Measurements from ENCODE around the gene CENPV. TPM values are rescaled to one million over a fixed set of nuclear protein-coding genes. Genes with fewer than 3 reads are reported as not detected.
"Not testable (repeated sequence)": the region's sequence is repeated elsewhere in the genome, so short reads cannot be mapped to it uniquely, and the experiment has no call there.

The CENPV gene
- total RNA-seq: 1 to 10 TPM in 3 of 4 donors, under 1 TPM in 1; 0.70 to 3.7 (median 1.8) TPM

DNA sequence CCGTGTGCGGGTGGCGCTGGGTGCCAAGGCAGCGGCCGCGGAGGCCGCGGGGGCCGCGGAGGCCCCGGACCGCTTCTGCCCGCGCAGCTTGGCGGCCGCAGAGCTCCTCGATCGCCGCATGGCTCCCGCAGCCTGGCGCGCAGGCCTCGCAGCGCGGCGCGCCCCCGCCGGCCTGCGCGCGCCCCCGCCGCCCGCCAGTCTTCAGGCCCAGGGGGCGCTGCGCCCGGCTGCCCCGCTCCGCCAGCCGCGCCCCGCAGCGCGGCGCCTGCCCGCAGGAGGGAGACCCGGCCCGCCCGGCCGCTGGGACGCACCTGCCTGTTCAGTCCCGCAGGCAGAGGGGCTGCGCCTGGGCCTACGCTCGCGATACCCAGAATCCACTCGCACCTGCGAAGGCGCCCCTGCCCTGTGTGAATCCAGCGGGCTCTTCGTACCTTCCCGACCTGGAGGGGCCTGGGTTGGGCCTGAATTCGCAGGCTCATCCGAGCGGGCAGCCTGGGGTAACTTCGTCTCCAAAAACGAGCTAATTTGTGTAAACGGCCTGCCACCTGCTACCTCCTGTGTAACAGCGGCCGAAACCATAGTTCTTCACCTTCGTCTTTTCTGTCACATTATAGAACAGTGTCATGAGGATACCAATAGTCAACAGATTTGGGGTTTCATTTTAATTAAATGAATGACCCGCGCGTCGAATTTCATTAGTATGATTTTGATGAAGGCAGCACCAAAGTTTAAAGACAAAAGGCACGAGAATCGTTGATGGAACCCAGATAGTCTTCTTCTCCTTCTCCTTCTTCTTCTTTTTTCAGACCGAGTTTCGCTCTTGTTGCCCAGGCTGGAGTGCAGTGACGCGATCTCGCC, at the start of gene CENPV:
CENPV (minus strand) TSS at position 153 of the 858 bp plus-strand sequence; CDS start at position 120, 33 bp downstream.
- DNase-seq (ENCODE audit: low spot score in 2 of 2): peak; percentile 18 to 67
- H3K27ac ChIP-seq: no peak within 1 kb of the TSS
- peak within 1 kb of the TSS; percentile 77 for H3K4me3 ChIP-seq
- TF ChIP-seq, protein P1, sequence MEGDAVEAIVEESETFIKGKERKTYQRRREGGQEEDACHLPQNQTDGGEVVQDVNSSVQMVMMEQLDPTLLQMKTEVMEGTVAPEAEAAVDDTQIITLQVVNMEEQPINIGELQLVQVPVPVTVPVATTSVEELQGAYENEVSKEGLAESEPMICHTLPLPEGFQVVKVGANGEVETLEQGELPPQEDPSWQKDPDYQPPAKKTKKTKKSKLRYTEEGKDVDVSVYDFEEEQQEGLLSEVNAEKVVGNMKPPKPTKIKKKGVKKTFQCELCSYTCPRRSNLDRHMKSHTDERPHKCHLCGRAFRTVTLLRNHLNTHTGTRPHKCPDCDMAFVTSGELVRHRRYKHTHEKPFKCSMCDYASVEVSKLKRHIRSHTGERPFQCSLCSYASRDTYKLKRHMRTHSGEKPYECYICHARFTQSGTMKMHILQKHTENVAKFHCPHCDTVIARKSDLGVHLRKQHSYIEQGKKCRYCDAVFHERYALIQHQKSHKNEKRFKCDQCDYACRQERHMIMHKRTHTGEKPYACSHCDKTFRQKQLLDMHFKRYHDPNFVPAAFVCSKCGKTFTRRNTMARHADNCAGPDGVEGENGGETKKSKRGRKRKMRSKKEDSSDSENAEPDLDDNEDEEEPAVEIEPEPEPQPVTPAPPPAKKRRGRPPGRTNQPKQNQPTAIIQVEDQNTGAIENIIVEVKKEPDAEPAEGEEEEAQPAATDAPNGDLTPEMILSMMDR (IDR thresholded peaks at IDR 0.05): no peak
- TF ChIP-seq POLR2A (IDR thresholded peaks at IDR 0.05) (peak in 1 of 2 donors; percentile 15), EP300 (IDR thresholded peaks at IDR 0.05) (no peak)
- peaks cover 12% of the 10 kb centered on the region for H3K27me3 ChIP-seq
- peaks cover 6% of the 10 kb centered on the region for H3K36me3 ChIP-seq
- peaks cover 17% of the 10 kb centered on the region for H3K4me1 ChIP-seq
- H3K9me3 ChIP-seq: no peaks in the 10 kb centered on the region
- whole genome bisulfite sequencing: 68% methylated on average over 18 of the region's 83 CpGs

DNA sequence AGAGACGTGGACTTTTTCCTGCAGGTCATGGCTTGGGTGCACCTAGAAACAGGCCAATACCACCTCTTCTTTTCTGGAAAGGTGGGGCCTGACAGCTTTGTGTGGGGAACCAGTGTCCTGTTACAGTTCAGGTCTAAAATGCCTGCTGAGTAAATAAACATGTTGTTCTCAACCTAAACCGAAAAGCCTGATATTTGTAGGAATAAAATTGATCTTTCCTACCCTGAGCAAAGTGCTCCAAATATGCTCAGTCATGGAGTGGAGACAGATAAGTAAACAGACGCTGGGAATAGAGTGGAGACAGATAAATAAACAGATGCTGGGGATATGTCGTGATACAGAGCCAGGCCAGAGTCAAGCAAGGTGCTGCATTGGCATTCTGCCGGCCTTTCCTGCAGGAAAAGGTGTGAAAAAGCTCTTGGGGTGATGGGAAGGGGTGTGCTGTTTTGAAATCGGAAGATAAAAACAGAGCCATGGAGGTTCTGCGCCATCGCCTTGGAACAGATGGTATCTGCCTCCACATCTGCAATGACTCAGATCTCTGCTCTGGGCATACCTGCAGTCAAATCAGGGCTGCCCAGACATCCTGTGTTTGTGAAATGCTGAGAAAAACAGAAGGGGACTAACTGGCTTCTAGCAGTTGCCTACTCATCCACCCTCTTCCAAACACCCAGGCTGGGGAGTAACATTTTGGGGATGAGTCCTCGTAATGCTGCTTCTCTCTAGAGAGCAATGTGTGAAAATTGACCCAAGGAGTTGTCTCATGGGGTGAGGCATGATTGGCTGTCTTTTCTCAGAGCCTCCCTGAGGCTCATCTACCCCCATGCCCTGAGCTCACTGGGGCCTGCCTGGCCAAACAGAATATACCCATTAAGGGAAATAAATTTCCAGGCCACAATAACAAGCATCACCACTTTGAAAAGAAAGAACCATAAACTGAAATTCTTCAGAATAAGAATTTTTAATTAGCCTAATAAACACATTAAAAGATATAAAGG, 45.3 kb upstream of the CENPV start:
- H3K27ac ChIP-seq: no peak overlapping the region
- H3K9me3 ChIP-seq: no peaks in the 10 kb centered on the region
- no peaks in the 10 kb centered on the region for H3K4me1 ChIP-seq
- H3K36me3 ChIP-seq: no peaks in the 10 kb centered on the region
- no peak for DNase-seq (ENCODE audit: low spot score in 2 of 2)
- TF ChIP-seq POLR2AphosphoS5 (IDR thresholded peaks at IDR 0.05) (no peak), EP300 (IDR thresholded peaks at IDR 0.05) (no peak), POLR2A (IDR thresholded peaks at IDR 0.05) (no peak)
- TF ChIP-seq, protein P1 (IDR thresholded peaks at IDR 0.05): no peak
- 51% methylated on average over 9 of the region's 9 CpGs for WGBS
- no peaks in the 10 kb centered on the region for H3K27me3 ChIP-seq
- no peak overlapping the region for H3K4me3 ChIP-seq

DNA sequence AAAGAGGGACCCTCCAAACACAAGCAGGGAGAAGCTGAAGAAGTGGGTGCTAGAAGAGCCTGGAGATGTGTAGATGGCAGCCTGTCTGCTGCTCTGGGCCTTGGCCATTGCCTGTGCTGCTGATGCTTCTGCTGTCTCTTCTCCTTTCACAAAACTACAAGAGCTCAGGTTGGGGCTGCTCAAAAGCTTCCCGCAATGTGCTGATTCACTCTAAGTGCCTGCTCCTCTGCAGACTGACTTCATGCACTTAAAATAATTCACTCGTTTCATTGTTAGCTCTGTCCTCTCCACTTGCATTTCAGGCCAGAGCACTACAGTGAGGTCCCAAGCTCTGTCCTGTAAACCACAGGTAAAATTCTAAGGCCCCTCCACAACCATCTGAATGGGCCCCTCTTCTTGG, 43.4 kb upstream of the CENPV start:
- not testable (repeated sequence) for DNase-seq (ENCODE audit: low spot score in 2 of 2); H3K4me1 ChIP-seq; H3K9me3 ChIP-seq; H3K27ac ChIP-seq; H3K27me3 ChIP-seq; H3K4me3 ChIP-seq; H3K36me3 ChIP-seq
- 84% methylated on average over 2 of the region's 2 CpGs for WGBS

DNA sequence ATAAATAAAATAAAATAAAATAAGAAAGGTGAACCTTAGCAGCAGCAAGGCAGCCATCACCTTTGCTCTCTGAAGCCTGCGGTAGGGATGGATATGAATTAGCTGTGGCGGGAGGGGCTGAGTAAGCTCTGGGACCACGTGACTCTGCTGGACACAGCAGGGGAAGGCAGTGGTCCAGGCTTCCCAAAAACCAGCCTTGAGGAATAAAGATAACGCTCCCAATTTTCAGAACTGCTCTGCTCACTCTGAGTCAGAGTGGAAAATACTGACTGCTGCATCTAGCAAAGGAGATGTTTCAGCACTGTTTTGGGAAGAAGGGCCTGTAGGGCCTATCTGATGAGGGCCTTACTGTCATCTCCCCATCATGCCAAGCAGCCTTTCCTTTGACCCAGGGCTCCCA, 42.6 kb upstream of the CENPV start:
- H3K9me3 ChIP-seq; H3K27me3 ChIP-seq; H3K27ac ChIP-seq; H3K4me1 ChIP-seq; DNase-seq (ENCODE audit: low spot score in 2 of 2); H3K36me3 ChIP-seq; H3K4me3 ChIP-seq: not testable (repeated sequence)
- 74% methylated on average over 4 of the region's 4 CpGs for WGBS

DNA sequence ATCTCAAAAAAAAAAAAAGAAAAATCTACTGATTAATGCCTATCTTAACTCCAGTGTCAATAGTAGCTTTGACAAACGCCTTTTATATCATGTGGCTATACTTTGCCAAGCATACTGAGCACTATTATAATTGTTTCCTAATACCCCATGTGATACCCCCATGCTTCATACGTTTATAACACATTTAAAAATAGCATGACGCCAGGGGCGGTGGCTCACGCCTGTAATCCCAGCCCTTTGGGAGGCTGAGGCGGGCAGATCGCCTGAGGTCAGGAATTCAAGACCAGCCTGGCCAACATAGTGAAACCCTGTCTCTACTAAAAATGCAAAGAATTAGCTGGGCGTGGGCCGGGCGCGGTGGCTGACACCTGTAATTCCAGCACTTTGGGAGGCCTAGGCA, 39.2 kb upstream of the CENPV start:
- not testable (repeated sequence) for H3K9me3 ChIP-seq; H3K4me1 ChIP-seq; H3K4me3 ChIP-seq; DNase-seq (ENCODE audit: low spot score in 2 of 2); H3K27ac ChIP-seq; H3K27me3 ChIP-seq; H3K36me3 ChIP-seq
- WGBS: 90% methylated on average over 11 of the region's 11 CpGs

DNA sequence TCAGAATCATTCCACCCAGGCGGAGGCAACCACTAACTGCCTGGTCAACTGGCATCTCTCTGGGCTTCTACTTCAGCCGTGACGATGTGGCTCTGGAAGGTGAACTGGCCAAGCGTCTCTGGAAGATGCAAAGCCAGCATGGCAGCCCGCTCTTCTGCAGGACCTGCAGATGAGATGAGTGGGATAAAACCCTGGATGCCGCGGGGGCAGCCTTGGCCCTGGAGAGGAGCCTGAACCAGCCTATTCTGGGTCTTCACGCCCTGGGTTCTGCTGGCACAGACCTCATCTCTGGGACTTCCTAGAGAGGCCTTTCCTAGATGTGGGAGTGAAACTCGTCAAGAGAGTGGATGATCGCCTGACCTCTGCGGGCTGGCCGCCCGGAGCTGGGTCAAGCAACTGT, 38.2 kb upstream of the CENPV start:
- Histone ChIP-seq H3K9me3 (no peaks in the 10 kb centered on the region), H3K27ac (no peak overlapping the region), H3K4me3 (no peak overlapping the region), H3K27me3 (no peaks in the 10 kb centered on the region), H3K4me1 (peaks cover 8% of the 10 kb centered on the region), H3K36me3 (no peaks in the 10 kb centered on the region)
- WGBS: 96% methylated on average over 12 of the region's 13 CpGs
- DNase-seq (ENCODE audit: low spot score in 2 of 2): no peak
- TF ChIP-seq EP300 (IDR thresholded peaks at IDR 0.05): no peak
- no peak for TF ChIP-seq POLR2A (IDR thresholded peaks at IDR 0.05)
- TF ChIP-seq, protein P1 (IDR thresholded peaks at IDR 0.05): no peak
- TF ChIP-seq POLR2AphosphoS5 (IDR thresholded peaks at IDR 0.05): no peak

DNA sequence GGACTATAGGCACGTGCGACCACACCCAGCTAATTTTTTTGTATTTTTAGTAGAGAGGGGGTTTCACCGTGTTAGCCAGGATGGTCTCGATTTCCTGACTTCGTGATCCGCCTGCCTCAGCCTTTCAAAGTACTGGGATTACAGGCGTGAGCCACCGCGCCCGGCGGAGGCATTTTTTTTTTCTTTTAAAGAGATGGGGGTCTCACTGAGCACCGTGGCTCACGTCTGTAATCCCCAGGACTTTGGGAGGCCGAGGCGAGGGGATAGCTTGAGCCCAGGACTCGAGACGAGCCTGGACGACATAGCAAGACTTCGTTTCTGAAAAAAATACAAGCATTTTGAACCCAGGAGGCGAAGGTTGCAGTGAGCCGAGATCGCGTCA, 32.8 kb upstream of the CENPV start:
- not testable (repeated sequence) for H3K27me3 ChIP-seq; H3K9me3 ChIP-seq; H3K27ac ChIP-seq; DNase-seq (ENCODE audit: low spot score in 2 of 2)
- Histone ChIP-seq H3K4me1 (peaks cover 39% of the 10 kb centered on the region), H3K4me3 (peak overlapping the region; percentile 41), H3K36me3 (peaks cover 19% of the 10 kb centered on the region)
- 55% methylated on average over 23 of the region's 23 CpGs for WGBS
